HG02870 (cell line): ENCODE data around the gene PAX3.
"Not testable (repeated sequence)": the region's sequence is repeated elsewhere in the genome, so short reads cannot be mapped to it uniquely, and the experiment has no call there.

Source experiments
- ATAC-seq: cut with Tn5 transposase; IDR thresholded peaks from one replicate; pipeline ENCODE4 v1.9.1; 2021; ENCODE audit warnings: mild to moderate bottlenecking, moderate library complexity; ENCODE audit not compliant: unreplicated experiment

Gene PAX3

DNA sequence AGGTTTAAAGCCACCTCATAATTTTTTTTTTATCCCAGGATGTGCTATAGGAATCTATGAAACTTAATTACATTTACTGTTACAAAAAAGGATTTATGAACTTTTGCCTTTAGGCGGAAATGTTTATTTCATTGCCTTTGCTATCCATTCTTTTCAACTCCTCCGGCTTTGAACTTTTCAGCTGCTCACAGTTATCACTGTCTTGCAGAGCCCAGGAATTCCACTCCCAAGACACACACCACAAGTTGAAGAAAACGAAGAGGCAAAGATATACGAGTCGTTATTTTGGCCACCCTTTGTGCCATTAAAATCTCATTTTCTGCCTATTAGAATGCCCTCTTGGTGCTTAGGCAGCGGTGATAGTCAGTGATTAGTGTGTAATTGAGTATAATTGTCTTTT lies 80.0 kb downstream of the PAX3 start:
- no peak for ATAC-seq

DNA sequence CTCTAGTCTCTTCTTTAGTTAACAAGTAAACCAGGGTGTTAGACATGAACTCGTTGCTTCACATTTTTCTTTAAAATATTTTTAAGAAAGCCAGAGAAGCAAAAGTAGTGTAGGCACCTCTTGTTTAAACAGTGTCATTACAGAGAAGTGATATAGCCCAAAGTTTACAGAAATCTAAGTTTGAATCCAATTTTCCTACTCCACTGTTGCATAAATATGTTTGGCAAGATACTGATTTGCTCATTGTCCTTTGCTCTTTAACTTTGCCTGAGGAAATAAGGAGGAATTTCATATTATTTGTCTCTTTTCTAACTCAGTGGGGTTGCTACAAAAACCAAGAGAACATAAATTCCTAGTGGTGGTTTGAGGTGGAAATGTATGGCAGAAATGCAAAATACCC lies 81.1 kb downstream of the PAX3 start:
- ATAC-seq = no peak

DNA sequence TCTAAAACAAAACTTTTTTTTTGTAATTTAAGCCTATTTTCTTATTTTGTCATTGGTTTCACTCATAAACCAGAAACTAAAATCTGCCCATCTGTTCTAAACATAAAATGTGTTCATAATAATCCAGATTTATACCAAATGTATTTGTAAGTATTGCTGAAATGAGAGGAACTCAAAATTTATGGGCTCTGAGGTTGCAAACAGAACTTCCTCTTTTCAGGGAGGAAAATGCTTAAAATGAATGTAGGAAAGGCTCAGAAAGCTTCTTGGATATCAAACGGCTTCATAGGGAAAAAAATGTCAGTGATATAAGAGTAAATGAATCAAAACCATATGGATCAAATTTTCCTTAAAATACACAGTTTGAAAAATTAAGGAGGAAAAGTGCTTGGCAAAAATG lies 83.9 kb downstream of the PAX3 start:
- ATAC-seq = no peak

DNA sequence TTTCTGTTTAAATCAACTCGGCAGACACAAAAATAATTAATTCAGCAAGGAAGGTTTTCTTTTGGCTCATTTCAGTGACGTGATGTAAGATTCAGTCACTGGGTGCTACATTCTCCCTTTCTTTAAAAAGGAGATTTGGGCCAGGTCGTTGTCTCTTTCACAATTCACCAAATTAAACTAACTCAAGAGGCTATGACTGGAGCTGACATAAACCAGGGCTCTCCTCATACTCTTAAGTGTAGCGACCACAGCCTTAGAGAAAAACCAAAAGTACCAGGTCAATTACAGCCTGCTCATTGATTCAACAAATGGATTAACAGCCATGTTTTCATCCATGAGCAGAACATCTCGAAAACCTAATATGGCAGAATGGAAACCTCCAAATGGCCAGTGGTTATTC lies 85.7 kb downstream of the PAX3 start:
- no peak for ATAC-seq

DNA sequence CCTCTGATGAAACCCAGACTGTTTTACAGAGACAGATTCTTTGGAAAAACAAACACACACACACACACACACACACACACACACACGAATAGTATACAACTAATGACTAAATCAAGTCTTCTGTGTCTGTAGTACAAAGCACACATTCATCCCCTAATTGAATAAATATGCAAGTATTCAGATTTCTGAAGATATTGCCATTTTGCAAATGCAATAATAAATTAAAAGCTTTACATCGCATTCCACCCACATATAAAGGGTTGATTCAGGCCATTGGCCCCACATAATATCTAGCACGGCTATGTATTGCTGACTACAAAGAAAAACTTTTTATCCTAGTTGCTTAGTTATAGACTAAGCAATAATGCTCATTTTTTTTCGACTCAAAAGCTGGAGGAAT lies 86.2 kb downstream of the PAX3 start:
- no peak for ATAC-seq

DNA sequence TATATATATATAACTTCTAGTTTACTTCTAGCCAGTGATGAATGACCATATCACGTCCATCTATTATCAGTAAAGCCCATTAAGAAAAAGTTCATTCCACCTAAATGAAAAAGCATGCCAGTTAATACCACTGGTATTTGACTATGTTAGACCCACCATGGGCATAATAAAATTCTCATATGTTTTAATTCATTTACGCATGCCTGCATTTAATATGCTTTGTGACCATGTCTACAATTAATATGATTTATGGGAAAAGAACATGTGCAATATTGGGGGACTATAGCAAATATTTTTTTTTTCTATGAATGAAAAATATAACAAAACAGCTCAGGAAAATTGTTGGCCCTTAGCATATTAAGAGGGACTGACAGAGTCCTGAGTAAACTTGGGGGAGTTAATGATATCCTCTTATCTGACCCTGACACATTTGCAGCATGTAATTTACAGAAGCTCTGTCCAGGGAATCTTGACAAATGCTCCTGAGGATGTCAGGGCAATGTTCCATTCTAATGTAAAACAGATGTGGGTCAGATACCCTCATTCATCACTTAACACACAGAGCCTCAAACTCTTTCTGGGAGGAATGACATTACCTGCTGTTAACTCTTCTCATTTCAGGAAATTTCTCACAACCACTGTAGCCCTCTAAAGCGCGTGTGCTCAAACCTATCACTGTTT lies 90.6 kb downstream of the PAX3 start:
- no peak for ATAC-seq

DNA sequence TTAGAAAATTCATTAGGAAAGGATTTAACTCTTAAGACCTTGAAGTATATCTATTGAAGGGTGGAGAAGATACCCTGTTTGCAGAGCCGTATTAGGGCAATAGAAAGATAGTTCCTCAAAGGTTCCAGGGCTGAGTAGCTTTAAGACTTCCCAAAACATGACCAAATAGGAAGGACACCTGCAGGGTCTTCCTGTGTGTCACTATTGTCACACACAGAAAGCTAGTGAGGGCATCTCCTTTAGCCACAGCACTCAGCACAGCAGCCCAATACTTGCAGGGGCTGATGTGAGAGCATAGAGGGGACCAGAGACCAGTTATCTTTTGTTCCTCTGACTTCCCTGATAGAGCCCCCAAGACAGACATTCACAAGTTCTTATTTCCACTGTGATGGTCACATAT lies 93.7 kb downstream of the PAX3 start:
- ATAC-seq = no peak

DNA sequence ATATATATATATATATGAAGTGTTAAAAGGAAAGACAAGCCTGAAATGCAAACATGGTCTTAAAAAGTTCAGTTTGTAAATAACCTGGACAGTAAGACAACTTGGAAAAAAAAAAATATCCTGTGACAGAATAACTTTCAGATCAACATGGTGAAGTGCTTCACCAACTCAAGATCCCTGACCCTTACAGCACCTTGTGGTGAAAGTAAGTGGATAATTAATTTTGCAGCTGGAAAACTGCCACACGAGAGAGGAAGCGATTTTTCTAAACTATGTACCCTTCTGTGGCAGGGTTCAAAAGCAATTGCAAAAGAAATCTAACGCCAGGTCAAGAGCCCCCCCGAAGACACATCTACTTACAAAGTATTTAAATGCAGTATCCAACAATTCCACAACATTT lies 95.8 kb downstream of the PAX3 start:
- ATAC-seq = no peak

DNA sequence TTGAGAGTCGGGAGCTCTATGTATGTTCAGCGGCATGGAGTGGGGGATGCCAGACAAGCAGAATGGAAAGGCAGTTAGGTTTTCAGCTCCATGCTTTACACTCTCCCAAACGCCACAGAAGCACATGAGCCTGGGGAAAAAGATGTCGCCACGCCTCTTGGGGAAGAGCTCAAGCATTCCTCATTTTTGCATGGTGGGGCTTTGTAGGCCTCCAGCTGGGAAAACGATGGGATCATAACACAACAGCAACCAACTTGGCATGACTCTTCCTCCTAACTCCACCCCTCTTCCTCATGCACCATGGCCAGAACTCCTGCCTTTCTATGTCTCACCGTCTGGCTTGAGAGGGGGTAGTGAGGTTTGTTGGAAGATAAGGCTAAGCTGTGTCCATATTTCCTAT lies 102.6 kb downstream of the PAX3 start:
- no peak for ATAC-seq

DNA sequence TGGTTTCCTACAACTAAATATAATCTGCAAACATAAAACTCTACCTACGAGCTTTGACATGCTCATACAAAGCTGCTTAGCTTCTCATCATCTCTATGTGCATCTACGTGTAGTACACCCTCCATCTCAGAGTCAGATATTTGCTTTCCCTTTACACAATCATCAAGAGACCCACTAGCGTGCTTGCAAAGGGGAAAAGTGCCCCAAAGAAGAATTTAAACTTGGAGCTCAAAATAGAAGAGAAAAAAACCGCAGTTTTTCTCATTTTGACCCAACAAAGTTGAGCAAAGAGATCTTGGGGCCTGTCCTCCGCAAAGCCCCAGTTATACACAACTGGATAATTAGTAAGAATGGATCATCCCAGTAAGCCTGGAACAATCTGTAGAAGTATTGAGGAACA lies 104.1 kb downstream of the PAX3 start:
- ATAC-seq = no peak

DNA sequence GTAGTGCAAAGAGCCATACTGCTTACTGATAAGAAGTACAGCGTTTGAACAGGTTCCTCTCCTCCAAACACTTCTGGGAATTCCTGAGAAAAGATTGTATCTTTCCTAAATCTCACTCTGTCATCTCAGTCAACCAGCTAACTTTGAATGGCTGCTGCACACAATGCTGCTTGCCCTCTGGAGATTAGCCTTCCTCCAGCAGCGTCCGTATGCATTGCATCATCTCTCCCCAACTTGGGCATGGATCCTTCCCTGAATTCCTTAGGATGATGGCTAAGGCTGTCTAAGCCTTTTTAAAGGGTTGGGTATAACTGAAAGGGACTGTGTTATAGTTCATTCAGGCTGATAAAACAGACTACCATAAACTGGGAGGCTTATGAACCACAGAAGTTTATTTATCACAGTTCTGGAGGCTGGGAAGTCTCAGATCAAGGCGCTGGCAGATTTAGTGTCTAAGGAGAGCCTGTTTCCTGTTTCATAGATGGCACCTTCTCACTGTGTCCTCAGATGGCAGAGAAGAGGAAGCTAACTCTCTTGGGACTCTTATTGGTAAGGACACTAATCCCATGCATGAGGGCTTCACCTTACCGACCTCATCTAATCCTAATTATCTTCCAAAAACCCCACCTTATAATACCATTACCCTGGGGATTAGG lies 105.3 kb downstream of the PAX3 start:
- no peak for ATAC-seq

DNA sequence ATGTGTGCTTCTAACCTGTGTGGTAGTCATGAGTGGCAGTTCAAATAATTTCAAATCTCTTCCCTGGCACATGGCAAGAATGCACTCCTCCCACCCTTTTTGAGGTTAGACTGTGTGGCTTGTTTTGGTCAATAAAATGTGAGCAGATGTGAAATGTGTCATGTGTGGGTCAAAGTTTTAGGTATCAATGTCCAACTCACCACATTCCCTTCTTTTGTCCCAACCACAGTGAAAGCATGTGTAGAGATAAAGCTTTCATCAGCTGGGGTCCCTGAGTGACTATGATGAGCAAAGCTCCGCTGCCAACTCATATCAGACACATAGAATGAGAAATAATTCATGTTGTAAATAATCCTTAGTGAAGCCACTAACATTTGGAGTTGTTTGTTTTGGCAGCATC lies 118.2 kb downstream of the PAX3 start:
- ATAC-seq = no peak

DNA sequence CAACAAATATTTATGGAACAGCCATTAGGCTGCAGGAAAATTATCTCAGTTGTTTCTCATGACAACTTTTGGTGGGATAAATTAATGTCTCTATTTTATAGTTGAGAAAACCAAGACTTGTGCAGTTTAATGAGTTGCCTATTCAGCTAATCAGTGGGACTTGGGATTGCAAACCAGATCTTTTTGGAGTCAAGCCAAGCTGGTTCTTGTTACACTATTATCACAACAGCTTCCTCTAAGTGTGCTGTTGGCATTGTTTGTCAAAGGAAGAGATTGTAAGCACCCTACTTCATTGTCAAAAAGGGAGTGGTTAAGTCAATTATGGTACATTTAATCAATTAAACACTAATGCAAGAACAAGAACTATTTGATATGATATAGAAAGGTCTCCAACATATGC lies 119.2 kb downstream of the PAX3 start:
- ATAC-seq = no peak

DNA sequence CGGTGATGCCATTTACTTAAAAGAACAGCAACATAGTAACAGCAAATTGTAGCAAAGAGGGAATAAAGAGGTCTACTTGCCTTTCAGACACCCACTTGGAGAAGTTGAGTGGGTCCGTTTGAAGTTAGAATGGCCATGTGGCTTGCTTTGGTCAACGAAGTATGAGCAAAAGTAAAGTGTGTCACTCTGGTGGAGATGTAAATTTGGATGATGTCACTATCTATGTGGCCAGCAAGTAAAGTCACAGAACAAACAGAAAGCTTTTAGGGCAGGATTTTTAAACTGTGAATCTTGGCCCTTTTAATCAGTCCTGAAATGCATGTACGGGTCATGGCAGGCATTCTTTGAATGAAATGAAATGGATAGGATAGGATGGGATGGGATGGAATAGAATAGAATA lies 120.3 kb downstream of the PAX3 start:
- ATAC-seq = no peak

DNA sequence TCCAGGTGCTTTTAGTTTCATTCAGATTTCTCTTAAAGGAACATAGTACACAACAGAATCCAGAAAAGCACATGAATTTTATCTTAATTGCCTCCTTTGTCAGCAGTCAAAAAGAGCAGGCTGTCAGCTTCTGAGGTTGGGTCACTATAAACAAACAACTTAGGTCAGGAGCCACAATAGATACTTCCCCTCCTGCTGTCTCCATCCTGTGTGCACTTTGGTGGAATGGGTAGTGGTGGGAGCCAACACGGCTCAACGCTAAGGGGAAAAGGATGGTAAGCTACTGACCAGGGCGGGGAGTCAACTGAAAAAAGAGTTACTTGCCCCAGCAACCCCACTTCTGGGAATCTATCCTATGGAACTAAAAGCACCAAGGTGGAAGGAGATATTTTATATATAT lies 121.9 kb downstream of the PAX3 start:
- no peak for ATAC-seq

DNA sequence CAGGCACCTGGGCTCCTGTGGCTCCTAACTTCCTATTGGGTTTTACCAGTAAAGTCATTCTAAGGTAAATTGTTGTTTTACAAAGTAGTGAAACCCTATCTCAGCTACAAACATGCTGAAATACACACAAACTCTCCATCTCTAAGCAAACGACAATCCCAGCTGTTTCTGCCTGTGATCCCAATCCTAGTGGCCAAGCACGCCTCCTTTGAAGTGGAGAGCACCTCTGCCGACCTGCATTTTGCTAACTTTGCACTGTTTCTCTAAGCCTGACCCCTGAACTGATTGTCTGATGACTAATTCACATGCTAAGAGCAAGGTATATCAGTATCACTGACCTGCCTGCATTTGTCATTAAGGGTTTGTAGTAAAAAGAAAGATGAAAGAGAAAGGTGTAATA lies 124.3 kb downstream of the PAX3 start:
- ATAC-seq = no peak

DNA sequence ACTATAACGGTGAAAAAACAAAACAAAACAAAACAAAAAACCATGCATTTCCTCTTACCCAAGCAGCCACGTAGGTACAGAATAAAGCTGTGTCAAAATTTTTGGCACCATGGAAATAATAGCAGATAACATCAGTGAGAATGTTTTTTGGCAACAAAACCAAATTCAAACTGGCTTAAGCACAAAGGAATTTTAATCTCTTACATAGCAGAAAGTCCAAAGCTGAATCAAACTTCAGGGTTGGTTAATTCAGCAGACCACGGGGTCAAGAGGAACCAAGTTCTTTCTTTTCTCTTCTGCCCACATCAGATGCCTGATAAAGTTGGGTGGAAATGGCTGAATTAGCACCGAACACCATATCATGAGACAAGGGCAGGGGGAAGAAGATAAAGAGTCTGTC lies 129.5 kb downstream of the PAX3 start:
- ATAC-seq = no peak

DNA sequence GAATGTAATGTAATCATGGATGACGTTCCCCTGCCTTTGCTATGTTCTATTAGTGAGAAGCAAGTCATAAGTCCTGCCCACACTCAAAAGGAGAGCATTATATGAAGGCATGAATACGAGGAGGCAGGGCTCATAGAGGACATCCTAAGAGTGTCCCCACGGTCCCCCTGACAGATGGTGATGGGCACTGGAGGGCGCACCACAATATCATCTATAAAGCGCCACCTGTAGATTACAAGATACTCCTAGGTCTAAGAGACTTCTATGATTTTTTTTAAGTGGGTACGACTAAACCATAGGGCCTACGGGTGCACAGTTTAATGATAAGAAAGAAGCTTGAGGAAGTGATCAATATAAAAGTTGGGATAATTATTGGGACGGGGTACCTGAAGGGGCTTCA lies 131.0 kb downstream of the PAX3 start:
- ATAC-seq = no peak

DNA sequence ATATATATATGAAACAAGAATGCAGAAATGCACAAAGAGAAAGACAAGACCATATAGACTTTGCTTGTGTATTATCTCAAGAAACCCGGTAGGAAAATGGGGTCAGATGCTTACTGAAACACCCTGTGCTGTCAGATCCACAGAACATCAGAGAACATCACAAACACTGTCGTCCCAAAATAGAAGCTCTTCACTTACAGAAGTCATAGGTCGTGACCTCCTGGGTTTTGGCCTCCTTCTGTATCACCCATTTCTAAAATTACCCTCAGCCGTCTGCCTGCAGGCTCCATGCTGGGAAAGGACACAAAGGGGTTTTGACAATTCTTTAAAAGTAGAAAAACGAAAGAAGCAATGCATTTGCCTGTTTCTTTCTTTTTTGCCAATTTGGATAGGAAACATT lies 137.9 kb downstream of the PAX3 start:
- ATAC-seq = no peak

DNA sequence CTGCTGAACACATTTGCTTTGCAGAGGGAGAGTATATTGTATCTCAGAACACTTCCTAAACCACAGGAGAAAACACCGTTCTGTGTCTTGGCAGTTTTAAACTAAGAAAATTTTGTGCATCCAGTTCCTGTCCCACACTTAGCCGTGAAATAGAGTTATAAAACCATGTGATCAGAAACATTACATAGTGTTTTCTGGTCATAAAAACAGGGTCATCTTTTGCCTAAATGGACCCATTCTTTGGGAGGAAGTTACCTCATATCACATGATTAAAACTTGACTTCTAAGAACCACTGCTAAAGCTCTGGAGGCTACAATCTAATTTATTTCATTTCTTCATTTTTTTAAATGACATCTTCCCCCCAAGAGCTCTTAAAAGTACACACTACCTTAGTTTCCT lies 138.7 kb downstream of the PAX3 start:
- no peak for ATAC-seq

DNA sequence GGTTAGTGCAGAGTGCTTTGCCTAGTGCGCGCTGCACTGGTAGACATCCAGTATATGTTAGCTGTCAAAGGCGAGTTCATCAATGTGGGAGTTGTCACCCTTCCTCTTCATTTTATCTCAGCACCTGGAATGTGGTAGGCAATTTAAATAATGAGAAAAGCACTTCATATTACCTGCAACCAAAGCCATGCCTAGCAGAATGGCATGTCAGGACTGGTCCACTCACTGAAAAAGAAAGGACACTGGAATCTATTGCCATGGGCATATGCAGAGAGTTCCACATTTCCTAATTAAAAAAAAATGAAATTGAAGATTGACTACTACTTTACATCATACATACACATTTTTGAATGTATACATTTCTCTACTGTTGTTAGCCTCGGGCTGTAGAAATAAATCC lies 139.6 kb downstream of the PAX3 start:
- no peak for ATAC-seq

DNA sequence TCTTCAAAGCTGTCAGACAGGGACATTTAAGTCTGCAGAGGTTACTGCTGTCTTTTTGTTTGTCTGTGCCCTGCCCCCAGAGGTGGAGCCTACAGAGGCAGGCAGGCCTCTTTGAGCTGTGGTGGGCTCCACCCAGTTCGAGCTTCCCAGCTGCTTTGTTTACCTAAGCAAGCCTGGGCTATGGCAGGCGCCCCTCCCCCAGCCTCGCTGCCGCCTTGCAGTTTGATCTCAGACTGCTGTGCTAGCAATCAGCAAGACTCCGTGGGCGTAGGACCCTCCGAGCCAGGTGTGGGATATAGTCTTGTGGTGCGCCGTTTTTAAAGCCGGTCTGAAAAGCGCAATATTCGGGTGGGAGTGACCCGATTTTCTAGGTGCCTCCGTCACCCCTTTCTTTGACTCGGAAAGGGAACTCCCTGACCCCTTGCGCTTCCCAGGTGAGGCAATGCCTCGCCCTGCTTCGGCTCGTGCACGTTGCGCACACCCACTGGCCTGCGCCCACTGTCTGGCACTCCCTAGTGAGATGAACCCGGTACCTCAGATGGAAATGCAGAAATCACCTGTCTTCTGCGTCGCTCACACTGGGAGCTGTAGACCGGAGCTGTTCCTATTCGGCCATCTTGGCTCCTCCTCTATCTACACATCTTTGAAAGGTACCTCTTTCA lies 143.7 kb downstream of the PAX3 start:
- ATAC-seq = not testable (repeated sequence)
